Testis (tissue), 2 donors: ENCODE measurements around the gene SEMA4G.

Experiments used
- POLR2A ChIP-seq: fragments of 450-650 bp; IDR thresholded peaks from one replicate; pipeline ENCODE4 v1.6.1; 2017; ENCODE audit warnings: antibody characterized with exemption, mild to moderate bottlenecking, moderate library complexity
- TF ChIP-seq, protein P1 (sequence below), 3 experiments: fragments of 450-650 bp in 2 of 3; fragments of 200-600 bp in 1 of 3; sonication (generic) in 1 of 3; IDR thresholded peaks; one replicate each; pipeline ENCODE4 v1.5.1; 2016 to 2019; ENCODE audit warnings: antibody characterized with exemption in 3 of 3, mild to moderate bottlenecking in 2 of 3, moderate library complexity in 1 of 3

- TF ChIP-seq, protein P1, sequence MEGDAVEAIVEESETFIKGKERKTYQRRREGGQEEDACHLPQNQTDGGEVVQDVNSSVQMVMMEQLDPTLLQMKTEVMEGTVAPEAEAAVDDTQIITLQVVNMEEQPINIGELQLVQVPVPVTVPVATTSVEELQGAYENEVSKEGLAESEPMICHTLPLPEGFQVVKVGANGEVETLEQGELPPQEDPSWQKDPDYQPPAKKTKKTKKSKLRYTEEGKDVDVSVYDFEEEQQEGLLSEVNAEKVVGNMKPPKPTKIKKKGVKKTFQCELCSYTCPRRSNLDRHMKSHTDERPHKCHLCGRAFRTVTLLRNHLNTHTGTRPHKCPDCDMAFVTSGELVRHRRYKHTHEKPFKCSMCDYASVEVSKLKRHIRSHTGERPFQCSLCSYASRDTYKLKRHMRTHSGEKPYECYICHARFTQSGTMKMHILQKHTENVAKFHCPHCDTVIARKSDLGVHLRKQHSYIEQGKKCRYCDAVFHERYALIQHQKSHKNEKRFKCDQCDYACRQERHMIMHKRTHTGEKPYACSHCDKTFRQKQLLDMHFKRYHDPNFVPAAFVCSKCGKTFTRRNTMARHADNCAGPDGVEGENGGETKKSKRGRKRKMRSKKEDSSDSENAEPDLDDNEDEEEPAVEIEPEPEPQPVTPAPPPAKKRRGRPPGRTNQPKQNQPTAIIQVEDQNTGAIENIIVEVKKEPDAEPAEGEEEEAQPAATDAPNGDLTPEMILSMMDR (IDR thresholded peaks at IDR 0.05), result no peak
- TF ChIP-seq POLR2A, result no peak
These were observed 29.4 kb upstream of the SEMA4G start for GRCh38 chr10:100939763-100940344.
